OCI-LY7 (cell line): Measurements from ENCODE around the gene EIF2D. TPM values are rescaled to one million over a fixed set of nuclear protein-coding genes. Genes with fewer than 3 reads are reported as not detected.

Experiments
- BruUV-seq: library from RNA; stranded (reverse); fragments of 400-500 nt; replicated peaks from 2 replicates; lab custom pipeline; 2021; lab: Mats Ljungman, UMichigan
- CTCF ChIA-PET: fragments of 300-600 bp; sonication (Branson Sonifier 250); formaldehyde crosslinking; loops from one replicate; lab custom pipeline; 2022; ENCODE audit warnings: antibody characterized with exemption; ENCODE audit not compliant: unreplicated experiment; lab: Charles Lee
- POLR2A ChIA-PET: fragments of 300-600 bp; sonication (Branson Sonifier 250); formaldehyde crosslinking; loops from one replicate; lab custom pipeline; 2022; ENCODE audit warnings: antibody characterized with exemption; lab: Charles Lee
- DNase-seq: peaks from one replicate; pipeline ENCODE4 v3.0.0-alpha.2; 2015; ENCODE audit warnings: low spot score
- H2AFZ ChIP-seq: fragments of 200-600 bp; sonication (generic), shearing (Covaris generic); 2 replicates; pipeline ENCODE4 v1.6.1; 2014; ENCODE audit warnings: mild to moderate bottlenecking, antibody characterized with exemption, low read length, moderate library complexity
- H3K27ac ChIP-seq: fragments of 200-600 bp; sonication (generic); 2 replicates; pipeline ENCODE4 v1.5.1; 2014; ENCODE audit warnings: mixed run types, low read depth, mild to moderate bottlenecking, moderate library complexity, low read length, inconsistent platforms; ENCODE audit not compliant: poor library complexity, severe bottlenecking
- H3K36me3 ChIP-seq: fragments of 200-600 bp; sonication (generic); 2 replicates; pipeline ENCODE4 v1.6.1; 2014; ENCODE audit warnings: mild to moderate bottlenecking, antibody characterized with exemption, low read length, moderate library complexity, mixed read lengths; ENCODE audit not compliant: insufficient read depth
- H3K4me1 ChIP-seq: fragments of 200-600 bp; sonication (generic); 2 replicates; pipeline ENCODE4 v1.5.1; 2014; ENCODE audit warnings: mild to moderate bottlenecking, low read length; ENCODE audit not compliant: insufficient read depth, poor library complexity, severe bottlenecking
- H3K4me2 ChIP-seq: fragments of 200-600 bp; sonication (generic); 2 replicates; pipeline ENCODE4 v1.6.1; 2014; ENCODE audit warnings: mild to moderate bottlenecking, low read length
- H3K4me3 ChIP-seq: fragments of 200-600 bp; sonication (generic); 2 replicates; pipeline ENCODE4 v1.5.1; 2014; ENCODE audit warnings: mild to moderate bottlenecking, low read depth, low read length; ENCODE audit not compliant: poor library complexity, severe bottlenecking
- H3K79me2 ChIP-seq: fragments of 200-600 bp; sonication (generic); 2 replicates; pipeline ENCODE4 v1.6.1; 2016; ENCODE audit warnings: low read depth, mild to moderate bottlenecking, low read length, moderate library complexity, mixed read lengths; ENCODE audit not compliant: insufficient read depth
- H3K9me2 ChIP-seq: fragments of 200-600 bp; sonication (generic); 2 replicates; pipeline ENCODE4 v1.6.1; 2016; ENCODE audit warnings: mild to moderate bottlenecking, low read length, mixed read lengths; ENCODE audit not compliant: insufficient read depth
- H3K9me3 ChIP-seq: fragments of 200-600 bp; sonication (generic); 2 replicates; pipeline ENCODE4 v1.6.1; 2014; ENCODE audit warnings: mild to moderate bottlenecking, mixed run types, low read length, mixed read lengths
- H4K20me1 ChIP-seq: fragments of 200-600 bp; sonication (generic); 2 replicates; pipeline ENCODE4 v1.6.1; 2014; ENCODE audit warnings: mild to moderate bottlenecking, antibody characterized with exemption, low read length, moderate library complexity, mixed read lengths; ENCODE audit not compliant: insufficient read depth
- CTCF ChIP-seq: fragments of 200-600 bp; sonication (generic); conservative IDR thresholded peaks from 2 replicates; pipeline ENCODE4 v1.5.1; 2014; ENCODE audit warnings: mild to moderate bottlenecking, antibody characterized with exemption, low read length, moderate library complexity, mixed read lengths
- EZH2phosphoT487 ChIP-seq: fragments of 200-600 bp; sonication (generic); IDR thresholded peaks from 2 replicates; pipeline ENCODE4 v1.6.1; 2018; ENCODE audit warnings: low read depth, borderline replicate concordance, mild to moderate bottlenecking, mixed run types, antibody characterized with exemption, low read length, moderate library complexity, mixed read lengths
- intact Hi-C: fragments of 100-400 bp; cut with micrococcal nuclease; formaldehyde crosslinking; loops from one replicate; pipeline ENCODE4 v1.10.0; 2022; ENCODE audit not compliant: unreplicated experiment
- total RNA-seq, 2 experiments: library from RNA; depleted of rRNA in 1 of 2; stranded (reverse); fragments of >200 nt in 1 of 2; shearing (Covaris generic) in 1 of 2; gene quantifications; 2 replicates each; pipeline ENCODE4 v1.2.3, GENCODE V29; 2014 to 2022

Gene EIF2D
- total RNA-seq, 2 experiments from 2014 or later: 68.6 to 85.4 TPM

- BruUV-seq: no TSS peak
- H3K9me3 ChIP-seq: no peaks in the 10 kb centered on the region
- H3K27ac ChIP-seq: peak overlapping the region; percentile 72
- H3K36me3 ChIP-seq: peaks cover 6% of the 10 kb centered on the region
- H3K9me2 ChIP-seq: no peaks in the 10 kb centered on the region
- peaks cover 77% of the 10 kb centered on the region for H3K4me1 ChIP-seq
- no peak overlapping the region for H2AFZ ChIP-seq
- intact Hi-C loops: loop anchor here (5.0 kb wide), 1 partner anchor 123 kb away; the partner anchor contains the start of gene MAPKAPK2
- TF ChIP-seq CTCF (no peak), EZH2phosphoT487 (no peak)
- no peaks in the 10 kb centered on the region for H4K20me1 ChIP-seq
- ChIA-PET CTCF (interaction anchor here (0.6 kb wide), 1 partner anchor 601 kb away, joined by 5 read pairs; no protein-coding TSS in a partner anchor), POLR2A (interaction anchor here (0.6 to 0.8 kb wide), 3 partner anchors 10 to 70 kb away, joined by 3 to 4 read pairs (median 3); no protein-coding TSS in a partner anchor)
- peaks cover 7% of the 10 kb centered on the region; the same call in 1 of the 2 replicates for H3K79me2 ChIP-seq
- peak overlapping the region; percentile 92 for H3K4me3 ChIP-seq
- peak overlapping the region; percentile 99 for H3K4me2 ChIP-seq
- DNase-seq: no peak
These were observed 52.6 kb downstream of the EIF2D start for GRCh38 chr1:206559672-206559995.

DNA sequence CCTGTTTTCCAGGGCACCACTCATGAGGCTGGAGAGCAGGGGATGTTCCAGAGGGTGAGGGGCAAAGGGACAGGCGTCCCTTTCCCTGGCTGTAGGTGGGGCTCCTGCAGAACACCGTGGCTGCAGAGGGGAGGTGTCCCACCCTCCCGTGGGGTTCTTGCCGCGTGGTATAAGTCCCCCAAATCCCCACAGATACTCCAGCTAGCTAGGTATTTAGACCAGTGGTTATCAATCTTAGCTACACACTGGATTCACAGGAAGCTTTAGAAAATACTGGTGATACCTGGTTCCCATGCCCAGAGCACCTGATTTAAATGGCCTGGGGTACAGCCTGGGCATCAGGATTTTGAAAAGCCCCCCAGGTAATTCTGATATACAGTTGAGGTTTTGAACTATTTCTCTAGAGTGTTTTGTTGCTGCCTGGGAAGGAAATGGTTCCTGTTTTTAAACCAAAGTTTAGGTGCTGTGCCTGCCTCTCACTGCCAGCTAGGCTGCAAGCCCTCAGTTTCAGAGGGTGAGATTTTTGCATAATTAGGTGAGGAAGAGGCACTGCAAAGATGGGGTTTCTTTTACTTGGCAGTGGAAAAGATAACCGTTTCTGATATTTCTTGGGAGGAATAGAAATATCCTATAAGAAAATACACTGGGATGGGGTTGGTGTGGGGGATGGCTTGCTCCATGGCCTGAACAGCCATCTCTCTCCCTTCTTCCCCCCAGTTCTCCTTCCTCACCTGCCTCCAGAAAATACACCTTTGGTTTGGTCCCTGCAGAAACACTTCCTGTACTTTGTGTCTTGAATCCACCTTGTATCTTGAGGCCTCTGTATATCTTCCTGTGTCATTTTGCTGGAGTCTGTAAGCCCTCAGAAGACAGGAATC, 53.2 kb downstream of the EIF2D start:
- intact Hi-C loops: loop anchor here (5.0 kb wide), 1 partner anchor 123 kb away; the partner anchor contains the start of gene MAPKAPK2
- no peak overlapping the region for H2AFZ ChIP-seq
- peak; percentile 72 for DNase-seq
- H3K4me2 ChIP-seq: peak overlapping the region; percentile 99
- ChIA-PET CTCF (no interaction called here), POLR2A (interaction anchor here (0.6 to 2.0 kb wide), 3 partner anchors 16 to 1238 kb away, joined by 3 to 4 read pairs (median 3); no protein-coding TSS in a partner anchor)
- H3K9me3 ChIP-seq: no peaks in the 10 kb centered on the region
- H3K4me1 ChIP-seq: peaks cover 77% of the 10 kb centered on the region
- no peaks in the 10 kb centered on the region for H4K20me1 ChIP-seq
- peak overlapping the region; percentile 72 for H3K27ac ChIP-seq
- peak overlapping the region; percentile 92 for H3K4me3 ChIP-seq
- H3K79me2 ChIP-seq: peaks cover 7% of the 10 kb centered on the region; the same call in 1 of the 2 replicates
- no TSS peak for BruUV-seq
- H3K36me3 ChIP-seq: peaks cover 6% of the 10 kb centered on the region
- no peaks in the 10 kb centered on the region for H3K9me2 ChIP-seq
- TF ChIP-seq CTCF (no peak), EZH2phosphoT487 (no peak)
